K562 (cell line): Measurements from ENCODE around the gene TNFAIP6. TPM values are rescaled to one million over a fixed set of nuclear protein-coding genes. Genes with fewer than 3 reads are reported as not detected.
A peak's percentile ranks its signal among the peaks of the same experiment; 100 is the strongest.

Experiments used
- CHD1 ChIP-seq: fragments of 200-600 bp; sonication (generic); IDR thresholded peaks from one replicate; pipeline ENCODE4 v1.6.1; 2012; ENCODE audit warnings: mild to moderate bottlenecking, moderate library complexity, low read length, inconsistent platforms
- EP300 ChIP-seq: IDR thresholded peaks from 2 replicates; pipeline ENCODE4 v1.6.1; 2012; ENCODE audit warnings: low read length, improper control_type of control experiment
- FOXP1 ChIP-seq: sonication (generic); formaldehyde crosslinking; IDR thresholded peaks from 2 replicates; pipeline ENCODE4 v1.8.0; 2022; ENCODE audit warnings: mild to moderate bottlenecking, missing genetic modification reagents
- FUS ChIP-seq: fragments of 200-400 bp; formaldehyde crosslinking; optimal IDR thresholded peaks from 2 replicates; pipeline ENCODE3; 2017; ENCODE audit warnings: low read depth, low read length
- HCFC1 ChIP-seq: IDR thresholded peaks from 2 replicates; pipeline ENCODE4 v1.6.1; 2012; ENCODE audit warnings: low read depth, low read length, improper control_type of control experiment
- HIVEP1 ChIP-seq: fragments of 250-450 bp; sonication (Bioruptor Pico); IDR thresholded peaks from 2 replicates; pipeline ENCODE4 v1.4.0; 2020; ENCODE audit warnings: mild to moderate bottlenecking
- IFI16 ChIP-seq: fragments of 250-450 bp; sonication (Bioruptor Pico); IDR thresholded peaks from 2 replicates; pipeline ENCODE4 v2.1.2; 2022; ENCODE audit warnings: mild to moderate bottlenecking, inconsistent platforms
- KAT2B ChIP-seq: IDR thresholded peaks from one replicate; pipeline ENCODE4 v1.6.1; 2012; ENCODE audit warnings: low read depth, mild to moderate bottlenecking, control low read depth, inconsistent platforms, low read length, moderate library complexity
- KLF6 ChIP-seq: fragments of 250-450 bp; sonication (Bioruptor Pico); IDR thresholded peaks from 2 replicates; pipeline ENCODE4 v1.4.0; 2020; ENCODE audit warnings: mild to moderate bottlenecking, moderate library complexity, borderline replicate concordance
- L3MBTL2 ChIP-seq: fragments of 450-650 bp; IDR thresholded peaks from 2 replicates; pipeline ENCODE4 v1.6.1; 2016; ENCODE audit warnings: mild to moderate bottlenecking, moderate library complexity
- MED1 ChIP-seq: sonication (generic); formaldehyde crosslinking; IDR thresholded peaks from 2 replicates; pipeline ENCODE4 v1.8.1; 2023; ENCODE audit warnings: missing genetic modification reagents, borderline replicate concordance
- NR2C2 ChIP-seq, 2 experiments: fragments of 200-800 bp in 1 of 2; sonication (Bioruptor generic) in 1 of 2; sonication (generic) in 1 of 2; formaldehyde crosslinking in 1 of 2; IDR thresholded peaks; 2 replicates each; pipeline versions ENCODE4 v1.6.1 to v1.8.0; 2016 to 2022; ENCODE audit warnings: mild to moderate bottlenecking in 1 of 2, missing compliant biosample characterization in 1 of 2, missing genetic modification characterization in 1 of 2, missing genetic modification reagents in 1 of 2
- RBM39 ChIP-seq: fragments of 200-400 bp; formaldehyde crosslinking; optimal IDR thresholded peaks from 2 replicates; pipeline ENCODE3; 2018; ENCODE audit warnings: low read depth, low read length
- SMARCB1 ChIP-seq: IDR thresholded peaks from 2 replicates; pipeline ENCODE4 v1.6.1; 2011; ENCODE audit warnings: improper control_type of control experiment, low read depth; ENCODE audit not compliant: insufficient read length
- SNRNP70 ChIP-seq: fragments of 200-400 bp; formaldehyde crosslinking; optimal IDR thresholded peaks from 2 replicates; pipeline ENCODE3; 2017; ENCODE audit warnings: low read depth, low read length
- SREBF1 ChIP-seq: fragments of 150-350 bp; IDR thresholded peaks from 2 replicates; pipeline ENCODE4 v1.6.1; 2014; ENCODE audit warnings: antibody characterized with exemption, low read depth, low read length, borderline replicate concordance
- TCFL5 ChIP-seq: fragments of 250-450 bp; sonication (Bioruptor Pico); conservative IDR thresholded peaks from 2 replicates; pipeline ENCODE4 v1.6.1; 2021; ENCODE audit warnings: mild to moderate bottlenecking, moderate library complexity, matching md5 sums
- ZC3H11A ChIP-seq: IDR thresholded peaks from 2 replicates; pipeline ENCODE4 v1.6.1; 2012; ENCODE audit warnings: low read depth, low read length, improper control_type of control experiment
- ZNF253 ChIP-seq: fragments of 250-450 bp; sonication (Bioruptor Pico); conservative IDR thresholded peaks from 2 replicates; pipeline ENCODE4 v1.6.1; 2021; ENCODE audit warnings: mild to moderate bottlenecking
- ZNF274 ChIP-seq: IDR thresholded peaks from 2 replicates; pipeline ENCODE4 v1.6.1; 2011; ENCODE audit warnings: low read depth, mild to moderate bottlenecking, low read length, moderate library complexity, borderline replicate concordance
- ZNF280A ChIP-seq: fragments of 450-650 bp; IDR thresholded peaks from 2 replicates; pipeline ENCODE4 v1.6.1; 2018; ENCODE audit warnings: mild to moderate bottlenecking, low read depth; ENCODE audit not compliant: partially characterized antibody
- polyA plus RNA-seq, 8 experiments: library from polyadenylated mRNA; depleted of rRNA in 4 of 8; stranded (reverse) in 5 of 8; unstranded in 3 of 8; fragments of >200 nt; fragmentation: Nextera tagmentation in 2 of 8; fragmentation: Illumina TruSeq in 1 of 8; extraction: Ambion mirVana in 2 of 8; extraction: Trizol in 1 of 8; gene quantifications; 2 replicates each; pipeline versions ENCODE4 v1.2.1 to v1.2.3, GENCODE V29; 2011 to 2014; ENCODE audit warnings: inconsistent platforms in 1 of 8, missing spikeins in 1 of 8
- total RNA-seq, 7 experiments: library from RNA; depleted of rRNA in 6 of 7; stranded (reverse); fragments of >200 nt in 6 of 7; fragmentation: Illumina TruSeq in 2 of 7; extraction: Trizol in 2 of 7; gene quantifications; 2 replicates each; pipeline versions ENCODE4 v1.2.1 to v1.2.3, GENCODE V29; 2011 to 2021; ENCODE audit warnings: low replicate concordance in 1 of 7
- TF ChIP-seq, protein P1 (sequence below): fragments of 450-650 bp; IDR thresholded peaks from 2 replicates; pipeline ENCODE4 v1.6.1; 2016; ENCODE audit warnings: borderline replicate concordance
- TF ChIP-seq, protein P2 (sequence below): fragments of 450-650 bp; IDR thresholded peaks from 2 replicates; pipeline ENCODE4 v1.6.1; 2017; ENCODE audit warnings: antibody characterized with exemption

TNFAIP6 gene
- total and polyA plus RNA-seq, 9 of the 15 experiments (the other 6 are each of a cell fraction or from before 2014, with no cell fraction given): 0.07 to 0.28 (median 0.08) TPM; not detected in 6

- TF ChIP-seq HIVEP1 (peak; percentile 47; the same call in 1 of the 2 replicates), FUS (no peak), HCFC1 (peak; percentile 83), NR2C2 (CRISPR knock-in tag; IDR thresholded peaks at IDR 0.05) (peak; percentile 78; the same call in 1 of the 2 replicates), NR2C2 (tag; IDR thresholded peaks at IDR 0.05) (peak; percentile 83), SNRNP70 (no peak), EP300 (peak; percentile 45), CHD1 (no peak), FOXP1 (peak; percentile 87), KLF6 (CRISPR knock-in tag) (peak; percentile 81; the same call in 1 of the 2 replicates), L3MBTL2 (peak; percentile 96), SREBF1 (no peak), RBM39 (no peak), IFI16 (CRISPR knock-in tag) (no peak), ZC3H11A (no peak), SMARCB1 (peak; percentile 55), MED1 (CRISPR knock-in tag) (no peak), ZNF274 (no peak), ZNF253 (CRISPR knock-in tag) (no peak; the same call in 1 of the 2 replicates), KAT2B (no peak), ZNF280A (no peak), TCFL5 (CRISPR knock-in tag) (no peak)
- TF ChIP-seq, protein P1, sequence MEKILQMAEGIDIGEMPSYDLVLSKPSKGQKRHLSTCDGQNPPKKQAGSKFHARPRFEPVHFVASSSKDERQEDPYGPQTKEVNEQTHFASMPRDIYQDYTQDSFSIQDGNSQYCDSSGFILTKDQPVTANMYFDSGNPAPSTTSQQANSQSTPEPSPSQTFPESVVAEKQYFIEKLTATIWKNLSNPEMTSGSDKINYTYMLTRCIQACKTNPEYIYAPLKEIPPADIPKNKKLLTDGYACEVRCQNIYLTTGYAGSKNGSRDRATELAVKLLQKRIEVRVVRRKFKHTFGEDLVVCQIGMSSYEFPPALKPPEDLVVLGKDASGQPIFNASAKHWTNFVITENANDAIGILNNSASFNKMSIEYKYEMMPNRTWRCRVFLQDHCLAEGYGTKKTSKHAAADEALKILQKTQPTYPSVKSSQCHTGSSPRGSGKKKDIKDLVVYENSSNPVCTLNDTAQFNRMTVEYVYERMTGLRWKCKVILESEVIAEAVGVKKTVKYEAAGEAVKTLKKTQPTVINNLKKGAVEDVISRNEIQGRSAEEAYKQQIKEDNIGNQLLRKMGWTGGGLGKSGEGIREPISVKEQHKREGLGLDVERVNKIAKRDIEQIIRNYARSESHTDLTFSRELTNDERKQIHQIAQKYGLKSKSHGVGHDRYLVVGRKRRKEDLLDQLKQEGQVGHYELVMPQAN: peak; percentile 82; the same call in 1 of the 2 replicates
- TF ChIP-seq, protein P2, sequence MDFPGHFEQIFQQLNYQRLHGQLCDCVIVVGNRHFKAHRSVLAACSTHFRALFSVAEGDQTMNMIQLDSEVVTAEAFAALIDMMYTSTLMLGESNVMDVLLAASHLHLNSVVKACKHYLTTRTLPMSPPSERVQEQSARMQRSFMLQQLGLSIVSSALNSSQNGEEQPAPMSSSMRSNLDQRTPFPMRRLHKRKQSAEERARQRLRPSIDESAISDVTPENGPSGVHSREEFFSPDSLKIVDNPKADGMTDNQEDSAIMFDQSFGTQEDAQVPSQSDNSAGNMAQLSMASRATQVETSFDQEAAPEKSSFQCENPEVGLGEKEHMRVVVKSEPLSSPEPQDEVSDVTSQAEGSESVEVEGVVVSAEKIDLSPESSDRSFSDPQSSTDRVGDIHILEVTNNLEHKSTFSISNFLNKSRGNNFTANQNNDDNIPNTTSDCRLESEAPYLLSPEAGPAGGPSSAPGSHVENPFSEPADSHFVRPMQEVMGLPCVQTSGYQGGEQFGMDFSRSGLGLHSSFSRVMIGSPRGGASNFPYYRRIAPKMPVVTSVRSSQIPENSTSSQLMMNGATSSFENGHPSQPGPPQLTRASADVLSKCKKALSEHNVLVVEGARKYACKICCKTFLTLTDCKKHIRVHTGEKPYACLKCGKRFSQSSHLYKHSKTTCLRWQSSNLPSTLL: no peak
Measured at GRCh38 chr2:151409601-151410484, 52.5 kb downstream of the TNFAIP6 start, which contains the start of gene RIF1 (continued).
